H9 (cell line): ENCODE measurements around the gene PMEPA1. TPM values are rescaled to one million over a fixed set of nuclear protein-coding genes. Genes with fewer than 3 reads are reported as not detected.

Source experiments
- DNase-seq: peaks from one replicate; pipeline ENCODE4 v3.0.0-alpha.2; 2017
- H2AFZ ChIP-seq: one replicate; pipeline ENCODE4 v1.6.1; 2013; ENCODE audit warnings: mild to moderate bottlenecking, low read length, control low read depth, moderate library complexity
- H2AK5ac ChIP-seq: 2 replicates; pipeline ENCODE4 v1.6.1; 2013; ENCODE audit warnings: low read length, control low read depth, mixed read lengths; ENCODE audit not compliant: insufficient read length
- H2BK120ac ChIP-seq: one replicate; pipeline ENCODE4 v1.6.1; 2013; ENCODE audit warnings: low read depth, mild to moderate bottlenecking, low read length, control low read depth, inconsistent platforms; ENCODE audit not compliant: poor library complexity, severe bottlenecking
- H2BK12ac ChIP-seq: 2 replicates; pipeline ENCODE4 v1.6.1; 2013; ENCODE audit warnings: low read length, control low read depth, mixed read lengths, low read depth; ENCODE audit not compliant: insufficient read length
- H2BK15ac ChIP-seq: 2 replicates; pipeline ENCODE4 v1.6.1; 2013; ENCODE audit warnings: low read depth, low read length, control low read depth
- H2BK20ac ChIP-seq: one replicate; pipeline ENCODE4 v1.6.1; 2013; ENCODE audit warnings: low read depth, mild to moderate bottlenecking, low read length, control low read depth, inconsistent platforms; ENCODE audit not compliant: poor library complexity, severe bottlenecking
- H2BK5ac ChIP-seq: 2 replicates; pipeline ENCODE4 v1.6.1; 2013; ENCODE audit warnings: low read length, control low read depth, mixed read lengths; ENCODE audit not compliant: insufficient read length
- H3K14ac ChIP-seq: 2 replicates; pipeline ENCODE4 v1.6.1; 2013; ENCODE audit warnings: low read length, control low read depth; ENCODE audit not compliant: insufficient read depth
- H3K18ac ChIP-seq: 2 replicates; pipeline ENCODE4 v1.6.1; 2013; ENCODE audit warnings: low read depth, mild to moderate bottlenecking, mixed read lengths, low read length, control low read depth; ENCODE audit not compliant: insufficient read length
- H3K23ac ChIP-seq: 2 replicates; pipeline ENCODE4 v1.6.1; 2013; ENCODE audit warnings: low read length, control low read depth, mixed read lengths, low read depth; ENCODE audit not compliant: insufficient read length
- H3K23me2 ChIP-seq: 2 replicates; pipeline ENCODE4 v1.6.1; 2013; ENCODE audit warnings: low read depth, mild to moderate bottlenecking, mixed read lengths, low read length, control low read depth; ENCODE audit not compliant: insufficient read length, poor library complexity, severe bottlenecking
- H3K27ac ChIP-seq: 2 replicates; pipeline ENCODE4 v1.5.1; 2013; ENCODE audit warnings: low read length, control low read depth, mixed read lengths, low read depth; ENCODE audit not compliant: insufficient read length
- H3K27me3 ChIP-seq: 2 replicates; pipeline ENCODE4 v1.6.1; 2013; ENCODE audit warnings: low read length, control low read depth, inconsistent platforms; ENCODE audit not compliant: insufficient read depth
- H3K4ac ChIP-seq: 2 replicates; pipeline ENCODE4 v1.6.1; 2013; ENCODE audit warnings: low read depth, mild to moderate bottlenecking, control low read depth, inconsistent platforms, low read length, moderate library complexity
- H3K4me1 ChIP-seq: 2 replicates; pipeline ENCODE4 v1.6.1; 2013; ENCODE audit warnings: low read length, control low read depth, inconsistent platforms; ENCODE audit not compliant: insufficient read depth
- H3K4me2 ChIP-seq: 2 replicates; pipeline ENCODE4 v1.6.1; 2013; ENCODE audit warnings: low read length, control low read depth, mixed read lengths; ENCODE audit not compliant: insufficient read length, insufficient read depth
- H3K56ac ChIP-seq: 2 replicates; pipeline ENCODE4 v1.6.1; 2013; ENCODE audit warnings: low read depth, mild to moderate bottlenecking, mixed read lengths, low read length, control low read depth; ENCODE audit not compliant: insufficient read length
- H3K79me1 ChIP-seq: 2 replicates; pipeline ENCODE4 v1.6.1; 2013; ENCODE audit warnings: low read depth, mild to moderate bottlenecking, moderate library complexity, low read length, control low read depth, inconsistent platforms; ENCODE audit not compliant: insufficient read depth, poor library complexity, severe bottlenecking
- H3K79me2 ChIP-seq: 2 replicates; pipeline ENCODE4 v1.6.1; 2013; ENCODE audit warnings: low read length, control low read depth, inconsistent platforms; ENCODE audit not compliant: insufficient read depth
- H3K9ac ChIP-seq: 2 replicates; pipeline ENCODE4 v1.6.1; 2013; ENCODE audit warnings: low read length, control low read depth, mixed read lengths; ENCODE audit not compliant: insufficient read length; ENCODE audit errors: extremely low read depth
- H3K9me3 ChIP-seq: one replicate; pipeline ENCODE4 v1.6.1; 2013; ENCODE audit warnings: low read depth, low read length, inconsistent platforms; ENCODE audit not compliant: control insufficient read depth
- H3T11ph ChIP-seq: one replicate; pipeline ENCODE4 v1.6.1; 2013; ENCODE audit warnings: mild to moderate bottlenecking, low read length, control low read depth, inconsistent platforms
- H4K20me1 ChIP-seq: one replicate; pipeline ENCODE4 v1.6.1; 2013; ENCODE audit not compliant: control insufficient read depth, insufficient read length, insufficient read depth
- H4K5ac ChIP-seq: 2 replicates; pipeline ENCODE4 v1.6.1; 2013; ENCODE audit warnings: low read depth, mild to moderate bottlenecking, mixed read lengths, low read length, control low read depth; ENCODE audit not compliant: insufficient read length
- H4K8ac ChIP-seq: replicated peaks from 2 replicates; pipeline ENCODE4 v1.6.1; 2013; ENCODE audit warnings: low read length, control low read depth, mixed read lengths, low read depth; ENCODE audit not compliant: insufficient read length
- H4K91ac ChIP-seq: 2 replicates; pipeline ENCODE4 v1.6.1; 2013; ENCODE audit warnings: low read depth, mild to moderate bottlenecking, moderate library complexity, mixed read lengths, low read length, control low read depth; ENCODE audit not compliant: insufficient read length
- H3K27ac Mint-ChIP-seq, 3 experiments: 2 replicates in 2 of 3; 3 replicates in 1 of 3; pipeline ENCODE4 v1.8.0; 2020 to 2021; ENCODE audit warnings: mixed read lengths in 3 of 3, mild to moderate bottlenecking in 1 of 3, moderate library complexity in 1 of 3
- H3K27me3 Mint-ChIP-seq: 2 replicates; pipeline ENCODE4 v1.8.0; 2021; ENCODE audit warnings: low read depth, mild to moderate bottlenecking, moderate library complexity, mixed read lengths
- H3K36me3 Mint-ChIP-seq, 3 experiments: 2 replicates in 2 of 3; 3 replicates in 1 of 3; pipeline ENCODE4 v1.8.0; 2020 to 2021; ENCODE audit warnings: low read depth in 3 of 3, mixed read lengths in 3 of 3; ENCODE audit not compliant: insufficient read depth in 1 of 3
- H3K4me1 Mint-ChIP-seq, 2 experiments: 2 replicates each; pipeline ENCODE4 v1.8.0; 2020; ENCODE audit warnings: mixed read lengths in 2 of 2
- H3K4me3 Mint-ChIP-seq, 2 experiments: 2 replicates in 1 of 2; 3 replicates in 1 of 2; pipeline ENCODE4 v1.8.0; 2020 to 2021; ENCODE audit warnings: mild to moderate bottlenecking in 2 of 2, mixed read lengths in 2 of 2, moderate library complexity in 1 of 2
- H3K9me3 Mint-ChIP-seq, 2 experiments: 2 replicates in 1 of 2; 3 replicates in 1 of 2; pipeline ENCODE4 v1.8.0; 2020; ENCODE audit warnings: mild to moderate bottlenecking in 2 of 2, mixed read lengths in 2 of 2, moderate library complexity in 1 of 2
- CTCF ChIP-seq: fragments of 200-600 bp; sonication (generic); conservative IDR thresholded peaks from 3 replicates; pipeline ENCODE4 v1.8.0; 2021; ENCODE audit warnings: antibody characterized with exemption, mild to moderate bottlenecking
- WGBS: extraction: QIAGEN DNeasy Blood & Tissue Kit; methylation state at CpG from one replicate; pipeline ENCODE4 v1.1.7; 2013; ENCODE audit warnings: missing lambda C conversion rate, low lambda C conversion rate, mixed read lengths; ENCODE audit not compliant: insufficient read length; ENCODE audit errors: extremely low coverage; 5-methylcytosine and 5-hydroxymethylcytosine counted together
- total RNA-seq: library from RNA; stranded (reverse); gene quantifications from 2 replicates; pipeline ENCODE4 v1.2.1, GENCODE V29; 2021

The PMEPA1 gene
- total RNA-seq, 1 experiment from 2014 or later, result 34.6 TPM

DNA sequence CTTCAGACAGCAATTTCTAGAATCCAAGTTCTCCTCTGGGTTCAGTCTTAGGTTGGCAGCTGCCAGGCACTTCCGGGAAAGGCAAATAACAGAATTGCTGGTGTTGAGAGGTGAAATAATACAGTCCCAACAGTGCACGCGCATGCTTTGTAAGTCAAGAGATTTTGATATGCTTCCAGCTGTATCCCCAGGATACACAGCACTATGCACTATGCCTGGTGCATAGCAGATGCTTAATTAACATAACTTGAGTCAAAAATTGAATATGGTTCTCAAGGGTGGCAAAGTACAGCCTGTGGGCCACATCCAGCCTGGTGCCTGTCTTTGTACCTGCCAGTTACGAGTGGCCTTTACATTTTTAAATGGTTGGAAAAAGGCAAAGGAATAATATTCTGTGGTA, 18.9 kb upstream of the PMEPA1 start:
- Histone ChIP-seq H3K4ac (no peak overlapping the region), H4K91ac (no peak overlapping the region), H2BK15ac (no peak overlapping the region), H2BK5ac (no peak overlapping the region), H3T11ph (no peak overlapping the region), H2AFZ (no peak overlapping the region), H3K79me2 (no peaks in the 10 kb centered on the region), H2AK5ac (no peak overlapping the region), H2BK12ac (no peak overlapping the region), H4K8ac (no peak overlapping the region), H3K4me2 (no peak overlapping the region), H3K9me3 (no peaks in the 10 kb centered on the region), H3K27me3 (no peaks in the 10 kb centered on the region), H2BK120ac (no peak overlapping the region), H2BK20ac (no peak overlapping the region), H3K79me1 (no peaks in the 10 kb centered on the region), H3K56ac (no peak overlapping the region), H3K23me2 (no peaks in the 10 kb centered on the region), H3K14ac (no peak overlapping the region), H4K20me1 (no peaks in the 10 kb centered on the region), H4K5ac (no peak overlapping the region), H3K23ac (no peak overlapping the region), H3K9ac (no peak overlapping the region), H3K27ac (no peak overlapping the region), H3K4me1 (no peaks in the 10 kb centered on the region), H3K18ac (no peak overlapping the region)
- no peak for TF ChIP-seq CTCF
- Mint-ChIP-seq H3K4me1 (peaks cover 3% of the 10 kb centered on the region in 2 experiments; a peak in 2 of 4 replicates), H3K27me3 (peaks cover 8% of the 10 kb centered on the region), H3K36me3 (no peaks in the 10 kb centered on the region), H3K27ac (no peak overlapping the region), H3K4me3 (no peak overlapping the region), H3K9me3 (no peaks in the 10 kb centered on the region)
- WGBS, result no CpG with 5 or more reads among the region's 4 CpGs
- no peak for DNase-seq
